NB4 (cell line): Measurements from ENCODE around the gene SIK2.

Source experiments
- MYC ChIP-seq: IDR thresholded peaks from 2 replicates; pipeline ENCODE4 v1.6.1; 2011; ENCODE audit warnings: low read depth, low read length
- POLR2A ChIP-seq: IDR thresholded peaks from 2 replicates; pipeline ENCODE4 v1.6.1; 2011; ENCODE audit warnings: mild to moderate bottlenecking; ENCODE audit not compliant: insufficient read length; ENCODE audit errors: extremely low read depth
- TF ChIP-seq, protein P1 (sequence below): IDR thresholded peaks from one replicate; pipeline ENCODE4 v1.5.1; 2012; ENCODE audit warnings: low read depth, low read length
- TF ChIP-seq, protein P2 (sequence below): IDR thresholded peaks from 2 replicates; pipeline ENCODE4 v1.6.1; 2011; ENCODE audit warnings: low read depth, low read length

DNA sequence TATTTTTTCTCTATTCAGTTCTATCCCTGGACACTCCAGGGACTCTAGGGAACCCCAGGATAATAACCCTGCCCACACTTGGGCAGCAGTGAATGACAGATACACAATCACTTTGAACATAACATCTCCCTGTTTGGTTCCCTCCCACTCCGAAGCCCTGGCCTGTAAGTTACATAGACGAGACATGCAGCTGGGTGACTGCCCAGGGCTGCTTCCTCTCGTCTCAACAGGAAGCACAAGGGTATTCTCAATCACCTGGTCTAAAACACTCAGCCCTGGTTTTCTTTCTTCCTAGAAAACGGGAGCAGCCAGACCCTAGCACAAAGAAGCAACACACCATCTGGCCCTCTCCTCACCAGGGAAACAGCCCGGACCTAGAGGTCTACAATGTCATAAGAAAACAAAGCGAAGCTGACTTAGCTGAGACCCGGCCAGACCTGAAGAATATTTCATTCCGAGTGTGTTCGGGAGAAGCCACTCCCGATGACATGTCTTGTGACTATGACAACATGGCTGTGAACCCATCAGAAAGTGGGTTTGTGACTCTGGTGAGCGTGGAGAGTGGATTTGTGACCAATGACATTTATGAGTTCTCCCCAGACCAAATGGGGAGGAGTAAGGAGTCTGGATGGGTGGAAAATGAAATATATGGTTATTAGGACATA lies 42.3 kb upstream of the SIK2 start:
- TF ChIP-seq, protein P1, sequence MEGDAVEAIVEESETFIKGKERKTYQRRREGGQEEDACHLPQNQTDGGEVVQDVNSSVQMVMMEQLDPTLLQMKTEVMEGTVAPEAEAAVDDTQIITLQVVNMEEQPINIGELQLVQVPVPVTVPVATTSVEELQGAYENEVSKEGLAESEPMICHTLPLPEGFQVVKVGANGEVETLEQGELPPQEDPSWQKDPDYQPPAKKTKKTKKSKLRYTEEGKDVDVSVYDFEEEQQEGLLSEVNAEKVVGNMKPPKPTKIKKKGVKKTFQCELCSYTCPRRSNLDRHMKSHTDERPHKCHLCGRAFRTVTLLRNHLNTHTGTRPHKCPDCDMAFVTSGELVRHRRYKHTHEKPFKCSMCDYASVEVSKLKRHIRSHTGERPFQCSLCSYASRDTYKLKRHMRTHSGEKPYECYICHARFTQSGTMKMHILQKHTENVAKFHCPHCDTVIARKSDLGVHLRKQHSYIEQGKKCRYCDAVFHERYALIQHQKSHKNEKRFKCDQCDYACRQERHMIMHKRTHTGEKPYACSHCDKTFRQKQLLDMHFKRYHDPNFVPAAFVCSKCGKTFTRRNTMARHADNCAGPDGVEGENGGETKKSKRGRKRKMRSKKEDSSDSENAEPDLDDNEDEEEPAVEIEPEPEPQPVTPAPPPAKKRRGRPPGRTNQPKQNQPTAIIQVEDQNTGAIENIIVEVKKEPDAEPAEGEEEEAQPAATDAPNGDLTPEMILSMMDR, result no peak
- TF ChIP-seq MYC (no peak), POLR2A (no peak)
- TF ChIP-seq, protein P2, sequence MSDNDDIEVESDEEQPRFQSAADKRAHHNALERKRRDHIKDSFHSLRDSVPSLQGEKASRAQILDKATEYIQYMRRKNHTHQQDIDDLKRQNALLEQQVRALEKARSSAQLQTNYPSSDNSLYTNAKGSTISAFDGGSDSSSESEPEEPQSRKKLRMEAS, result no peak
